PC-9 (cell line): ENCODE measurements around the gene ARMC12.

Experiments
- CTCF ChIP-seq: fragments of 200-600 bp; sonication (generic); conservative IDR thresholded peaks from 2 replicates; pipeline ENCODE4 v1.6.1; 2017; ENCODE audit warnings: mixed run types, antibody characterized with exemption, mild to moderate bottlenecking, moderate library complexity
- EZH2 ChIP-seq: fragments of 200-600 bp; sonication (generic); IDR thresholded peaks from 2 replicates; pipeline ENCODE4 v1.8.0; 2017; ENCODE audit warnings: antibody characterized with exemption, low read depth

DNA sequence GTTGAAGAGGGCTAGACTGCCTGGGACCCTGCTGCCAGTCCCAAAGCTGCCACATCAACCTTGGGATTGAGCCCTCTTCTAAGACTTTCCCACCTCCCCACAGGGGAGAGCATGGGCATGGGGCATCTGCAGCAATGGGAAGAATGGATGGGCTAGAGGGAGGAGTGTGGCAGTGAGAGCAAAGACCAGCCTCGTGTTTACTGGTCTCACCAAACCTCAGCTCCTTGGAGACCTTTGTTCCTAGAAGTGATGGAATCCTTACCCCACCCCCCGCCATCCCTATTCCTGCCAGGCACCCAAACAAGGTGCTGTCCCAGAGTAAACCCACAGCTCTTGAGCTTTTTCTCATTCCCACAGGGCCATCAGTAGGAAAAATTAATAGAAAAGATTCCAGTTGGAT, 20.0 kb upstream of the ARMC12 start:
- no peak for TF ChIP-seq CTCF
- no peak for TF ChIP-seq EZH2
